Smooth muscle cell (in vitro differentiated cells): Measurements from ENCODE around the gene GSG1L. TPM values are rescaled to one million over a fixed set of nuclear protein-coding genes. Genes with fewer than 3 reads are reported as not detected.

ENCODE experiments used
- DNase-seq: peaks from one replicate; lab custom pipeline; 2025; ENCODE audit not compliant: unreplicated experiment; lab: John Stamatoyannopoulos, UW
- H2AFZ ChIP-seq: fragments of 200-600 bp; sonication (generic); 2 replicates; pipeline ENCODE4 v1.6.0; 2016; ENCODE audit warnings: antibody characterized with exemption, low read depth, mild to moderate bottlenecking
- H3F3A ChIP-seq: fragments of 200-600 bp; sonication (generic); 2 replicates; pipeline ENCODE4 v1.6.0; 2017; ENCODE audit warnings: antibody characterized with exemption, low read depth
- H3K27ac ChIP-seq: fragments of 200-600 bp; sonication (generic); 2 replicates; pipeline ENCODE4 v1.5.1; 2016; ENCODE audit warnings: low read depth, mild to moderate bottlenecking
- H3K27me3 ChIP-seq: fragments of 200-600 bp; sonication (generic); 2 replicates; pipeline ENCODE4 v1.6.1; 2016; ENCODE audit warnings: low read depth, mild to moderate bottlenecking
- H3K36me3 ChIP-seq: fragments of 200-600 bp; sonication (generic); 2 replicates; pipeline ENCODE4 v1.5.1; 2016; ENCODE audit warnings: low read depth
- H3K4me1 ChIP-seq: fragments of 200-600 bp; sonication (generic); 2 replicates; pipeline ENCODE4 v1.5.1; 2016; ENCODE audit warnings: low read depth
- H3K4me2 ChIP-seq: fragments of 200-600 bp; sonication (generic); 2 replicates; pipeline ENCODE4 v1.6.0; 2016; ENCODE audit warnings: mild to moderate bottlenecking
- H3K4me3 ChIP-seq: fragments of 200-600 bp; sonication (generic); 2 replicates; pipeline ENCODE4 v1.5.1; 2016; ENCODE audit warnings: mild to moderate bottlenecking
- H3K79me2 ChIP-seq: fragments of 200-600 bp; sonication (generic); 2 replicates; pipeline ENCODE4 v1.6.0; 2016; ENCODE audit warnings: low read depth, mild to moderate bottlenecking
- H3K9ac ChIP-seq: fragments of 200-600 bp; sonication (generic); 2 replicates; pipeline ENCODE4 v1.6.0; 2016; ENCODE audit warnings: low read depth
- H3K9me3 ChIP-seq: fragments of 200-600 bp; sonication (generic); replicated peaks from 2 replicates; pipeline ENCODE4 v1.5.1; 2016; ENCODE audit warnings: low read depth
- H4K20me1 ChIP-seq: fragments of 200-600 bp; sonication (generic); 2 replicates; pipeline ENCODE4 v1.6.0; 2016; ENCODE audit warnings: low read depth
- CTCF ChIP-seq: fragments of 200-600 bp; sonication (generic); IDR thresholded peaks from 2 replicates; pipeline ENCODE4 v1.5.1; 2017; ENCODE audit warnings: borderline replicate concordance, mild to moderate bottlenecking, antibody characterized with exemption; ENCODE audit not compliant: insufficient read depth, poor library complexity, severe bottlenecking
- WGBS: methylation state at CpG from one replicate; pipeline ENCODE4 v1.1.7; 2016; ENCODE audit warnings: low lambda C conversion rate; 5-methylcytosine and 5-hydroxymethylcytosine counted together
- polyA plus RNA-seq: library from polyadenylated mRNA; unstranded; fragments of >200 nt; fragmentation: Nextera tagmentation; extraction: Ambion mirVana; gene quantifications from 2 replicates; pipeline ENCODE4 v1.2.1, GENCODE V29; 2016
- total RNA-seq: library from RNA; depleted of rRNA; stranded (reverse); fragments of >200 nt; gene quantifications from 2 replicates; pipeline ENCODE4 v1.2.3, GENCODE V29; 2014

The GSG1L gene
- total and polyA plus RNA-seq, 2 experiments from 2014 or later = 0.31 TPM; not detected in 1

DNA sequence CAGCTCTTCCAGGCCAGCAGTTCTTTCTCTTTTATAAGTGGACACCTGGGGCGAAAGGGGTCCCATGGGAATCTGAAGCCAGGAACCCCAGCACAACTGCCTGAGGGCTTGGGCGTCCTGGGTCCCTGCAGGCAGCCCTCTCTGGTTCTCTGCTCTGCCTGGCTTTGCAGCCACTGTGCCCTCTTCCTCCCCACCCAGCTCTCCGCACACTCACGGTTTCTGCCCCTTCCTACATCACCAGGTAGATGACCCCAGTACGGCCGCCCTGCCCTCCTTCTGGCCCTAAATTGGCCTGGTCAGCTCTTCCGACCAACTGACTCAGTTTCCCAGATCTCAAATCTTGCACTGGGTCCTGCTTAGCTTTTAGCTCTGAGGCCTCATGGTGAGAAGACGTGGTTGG lies 288.3 kb downstream of the GSG1L start:
- Histone ChIP-seq H3K4me2 (no peak overlapping the region), H3K4me3 (no peak overlapping the region), H4K20me1 (no peaks in the 10 kb centered on the region), H3K27ac (no peak overlapping the region), H3K9me3 (no peaks in the 10 kb centered on the region), H3K79me2 (no peaks in the 10 kb centered on the region), H2AFZ (no peak overlapping the region), H3K9ac (no peak overlapping the region), H3K36me3 (no peaks in the 10 kb centered on the region), H3K27me3 (no peaks in the 10 kb centered on the region), H3K4me1 (no peaks in the 10 kb centered on the region), H3F3A (no peaks in the 10 kb centered on the region)
- 93% methylated on average over 8 of the region's 8 CpGs for WGBS
- no peak for DNase-seq
- no peak for TF ChIP-seq CTCF

DNA sequence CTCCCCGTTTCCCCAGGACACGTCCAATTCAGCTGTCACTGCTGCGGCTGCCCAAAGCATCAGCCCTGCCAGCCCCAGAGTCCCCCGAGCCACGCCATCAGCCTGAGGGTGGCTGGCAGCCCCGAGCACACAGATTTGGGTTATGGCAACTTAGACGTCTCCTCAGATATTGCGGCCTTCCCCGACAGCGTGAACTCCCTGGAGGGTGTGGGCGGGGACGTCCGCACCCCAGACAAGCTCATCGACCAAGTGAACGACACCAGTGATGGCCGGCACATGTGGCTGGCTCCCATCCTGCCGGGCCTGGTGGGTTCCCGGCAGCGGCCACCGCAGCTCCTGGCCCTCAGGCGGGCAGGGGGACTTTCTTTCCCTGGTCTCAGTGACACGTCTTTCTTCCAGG lies 288.7 kb downstream of the GSG1L start:
- Histone ChIP-seq H4K20me1 (no peaks in the 10 kb centered on the region), H3K79me2 (no peaks in the 10 kb centered on the region), H3K9ac (no peak overlapping the region), H3K4me1 (no peaks in the 10 kb centered on the region), H2AFZ (no peak overlapping the region), H3K27me3 (no peaks in the 10 kb centered on the region), H3K9me3 (no peaks in the 10 kb centered on the region), H3F3A (no peaks in the 10 kb centered on the region), H3K4me3 (no peak overlapping the region), H3K4me2 (no peak overlapping the region), H3K36me3 (no peaks in the 10 kb centered on the region), H3K27ac (no peak overlapping the region)
- no peak for TF ChIP-seq CTCF
- 93% methylated on average over 22 of the region's 22 CpGs for WGBS
- DNase-seq = no peak

DNA sequence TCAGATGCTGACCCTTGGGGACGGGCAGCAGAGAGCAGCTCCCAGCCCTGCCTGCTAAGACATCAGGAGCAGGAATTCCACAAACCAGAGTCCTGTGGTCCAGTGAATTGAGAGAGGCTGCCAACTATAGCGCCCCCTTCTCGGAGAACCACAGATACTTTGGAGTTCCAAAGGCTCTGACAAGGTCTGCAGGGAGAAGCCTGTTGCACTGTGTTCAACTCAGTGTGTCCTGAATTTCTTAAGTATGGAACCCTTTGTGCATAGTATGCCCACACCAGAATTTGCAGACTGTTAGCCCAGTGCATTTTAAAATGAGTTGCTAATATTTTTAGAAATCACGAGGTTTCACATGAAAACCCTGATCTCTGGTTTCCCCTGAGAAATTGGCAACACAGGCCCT lies 290.2 kb downstream of the GSG1L start:
- H3K27ac ChIP-seq = no peak overlapping the region
- H3K9ac ChIP-seq = no peak overlapping the region
- H3K4me3 ChIP-seq = no peak overlapping the region
- H4K20me1 ChIP-seq = no peaks in the 10 kb centered on the region
- no peaks in the 10 kb centered on the region for H3K36me3 ChIP-seq
- TF ChIP-seq CTCF = no peak
- no peaks in the 10 kb centered on the region for H3K27me3 ChIP-seq
- no peak for DNase-seq
- no peaks in the 10 kb centered on the region for H3K4me1 ChIP-seq
- 95% methylated on average over 4 of the region's 4 CpGs for WGBS
- H3K4me2 ChIP-seq = no peak overlapping the region
- H3F3A ChIP-seq = no peaks in the 10 kb centered on the region
- no peak overlapping the region for H2AFZ ChIP-seq
- no peaks in the 10 kb centered on the region for H3K9me3 ChIP-seq
- no peaks in the 10 kb centered on the region for H3K79me2 ChIP-seq

GRCh38 chr16:27772093-27772825 lies 291.3 kb downstream of the GSG1L start:
- no peaks in the 10 kb centered on the region for H3K4me1 ChIP-seq
- no peak overlapping the region for H3K4me2 ChIP-seq
- no peaks in the 10 kb centered on the region for H3K36me3 ChIP-seq
- H3K9ac ChIP-seq = no peak overlapping the region
- no peak overlapping the region for H3K4me3 ChIP-seq
- no peaks in the 10 kb centered on the region for H3K79me2 ChIP-seq
- H3K27ac ChIP-seq = no peak overlapping the region
- no peak for TF ChIP-seq CTCF
- 95% methylated on average over 8 of the region's 8 CpGs for WGBS
- H4K20me1 ChIP-seq = no peaks in the 10 kb centered on the region
- H3K9me3 ChIP-seq = no peaks in the 10 kb centered on the region
- H3K27me3 ChIP-seq = no peaks in the 10 kb centered on the region
- no peak overlapping the region for H2AFZ ChIP-seq
- DNase-seq = no peak
- no peaks in the 10 kb centered on the region for H3F3A ChIP-seq
